ENCODE measurements around the gene CFAP126.
"Not testable (repeated sequence)": the region's sequence is repeated elsewhere in the genome, so short reads cannot be mapped to it uniquely, and the experiment has no call there.

CFAP126 gene

DNA sequence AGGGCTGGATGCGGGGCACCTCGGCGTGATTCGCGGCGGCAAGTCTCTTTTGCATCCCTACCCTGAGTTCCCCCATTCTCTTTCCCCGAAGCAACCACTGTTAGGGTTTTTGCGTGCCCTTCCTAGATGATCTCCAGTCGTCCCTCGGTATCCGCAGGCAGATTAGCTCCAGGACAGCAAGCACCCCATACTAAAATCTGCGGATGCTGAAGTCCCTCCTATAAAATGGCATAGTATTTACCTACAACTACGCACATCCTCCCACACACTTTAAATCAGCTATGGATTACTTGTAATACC, 22.8 kb upstream of the CFAP126 start:
- Histone ChIP-seq H3K9ac (ENCODE audit: insufficient read length, low read depth) (peak overlapping the region; percentile 94), H3K27me3 (ENCODE audit: insufficient read depth, insufficient read length) (peaks cover 9% of the 10 kb centered on the region), H3K4me3 (ENCODE audit: insufficient read length, low read depth) (peak overlapping the region; percentile 92), H3K36me3 (ENCODE audit: insufficient read depth, insufficient read length, low read length) (no peaks in the 10 kb centered on the region), H3K4me1 (ENCODE audit: insufficient read depth, insufficient read length) (no peaks in the 10 kb centered on the region), H3K9me3 (ENCODE audit: insufficient read depth, low read length) (no peaks in the 10 kb centered on the region)
- no peak for DNase-seq (ENCODE audit: low read depth, low spot score)
- TF ChIP-seq SUZ12 (IDR thresholded peaks at IDR 0.05; ENCODE audit: extremely low read depth, insufficient read depth, insufficient read length): no peak
- no peak for TF ChIP-seq ZNF274 (IDR thresholded peaks at IDR 0.05; ENCODE audit: low read depth, low read length)
- TF ChIP-seq YY1 (IDR thresholded peaks at IDR 0.05; ENCODE audit: insufficient read depth, insufficient read length): no peak

DNA sequence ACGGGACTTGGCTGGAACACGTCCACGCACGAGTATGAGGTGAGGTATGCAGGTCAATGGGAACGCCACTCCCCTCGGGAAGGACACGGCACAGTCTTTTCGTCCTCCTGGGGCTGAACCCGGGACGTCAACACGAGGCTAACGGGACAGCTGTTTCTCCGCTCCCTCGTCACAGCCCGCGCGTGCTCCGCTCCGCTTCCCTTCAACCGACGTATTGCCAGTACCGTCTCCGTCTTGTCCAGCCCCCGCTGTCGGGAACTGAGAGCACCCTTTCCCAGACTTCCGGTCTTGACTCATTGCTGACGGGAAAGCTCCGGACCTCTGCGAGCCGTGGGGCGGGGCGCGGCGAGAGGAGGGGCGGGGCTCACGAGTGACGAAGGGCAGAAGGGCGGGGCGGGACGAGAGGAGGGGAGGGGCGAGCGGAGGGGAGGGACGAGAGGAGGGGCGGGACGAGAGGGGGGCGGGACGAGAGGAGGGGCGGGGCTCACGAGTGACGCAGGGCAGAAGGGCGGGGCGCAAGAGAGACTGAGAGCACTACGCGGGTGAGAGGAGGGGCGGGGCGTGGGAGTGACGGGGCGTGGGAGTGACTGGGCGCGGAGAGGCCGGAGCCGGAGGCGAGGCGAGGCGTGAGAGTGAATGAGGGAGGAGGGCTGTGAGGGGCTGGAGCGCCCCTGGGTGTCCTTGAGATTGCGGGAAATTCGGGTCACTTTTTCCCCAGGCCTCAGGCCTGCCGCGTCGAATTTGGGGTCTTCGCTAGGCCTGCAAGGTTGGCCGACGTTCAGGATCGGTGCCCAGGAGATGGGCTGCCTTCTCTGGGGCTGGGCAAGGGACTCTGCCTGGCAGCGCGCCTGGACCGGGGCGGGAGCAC, 22.2 kb upstream of the CFAP126 start:
- H3K36me3 ChIP-seq (ENCODE audit: insufficient read depth, insufficient read length, low read length): no peaks in the 10 kb centered on the region
- H3K9me3 ChIP-seq (ENCODE audit: insufficient read depth, low read length): no peaks in the 10 kb centered on the region
- H3K27me3 ChIP-seq (ENCODE audit: insufficient read depth, insufficient read length): peaks cover 9% of the 10 kb centered on the region
- peak; percentile 89 for DNase-seq (ENCODE audit: low read depth, low spot score)
- peak overlapping the region; percentile 98 for H3K4me3 ChIP-seq (ENCODE audit: insufficient read length, low read depth)
- TF ChIP-seq ZNF274 (IDR thresholded peaks at IDR 0.05; ENCODE audit: low read depth, low read length): no peak
- no peak for TF ChIP-seq YY1 (IDR thresholded peaks at IDR 0.05; ENCODE audit: insufficient read depth, insufficient read length)
- no peak for TF ChIP-seq SUZ12 (IDR thresholded peaks at IDR 0.05; ENCODE audit: extremely low read depth, insufficient read depth, insufficient read length)
- no peaks in the 10 kb centered on the region for H3K4me1 ChIP-seq (ENCODE audit: insufficient read depth, insufficient read length)
- peak overlapping the region; percentile 94 for H3K9ac ChIP-seq (ENCODE audit: insufficient read length, low read depth)

DNA sequence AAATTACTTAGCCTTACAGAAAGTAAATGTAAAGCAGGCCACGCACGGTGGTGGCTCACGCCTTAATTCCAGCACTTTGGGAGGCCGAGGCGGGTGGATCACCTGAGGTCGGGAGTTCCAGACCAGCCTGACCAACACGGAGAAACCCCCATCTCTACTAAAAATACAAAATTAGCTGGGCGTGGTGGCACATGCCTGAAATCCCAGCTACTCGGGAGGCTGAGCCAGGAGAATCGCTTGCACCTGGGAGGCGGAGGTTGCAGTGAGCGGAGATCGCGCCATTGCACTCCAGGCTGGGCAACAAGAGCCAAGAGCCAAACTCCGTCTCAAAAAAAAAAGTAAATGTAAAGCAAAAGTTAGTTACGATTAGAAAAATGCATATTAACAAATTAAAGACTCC, 21.5 kb upstream of the CFAP126 start:
- Histone ChIP-seq H3K4me3 (ENCODE audit: insufficient read length, low read depth) (peak overlapping the region; percentile 98), H3K9ac (ENCODE audit: insufficient read length, low read depth) (peak overlapping the region; percentile 92)
- H3K9me3 ChIP-seq (ENCODE audit: insufficient read depth, low read length); DNase-seq (ENCODE audit: low read depth, low spot score); H3K36me3 ChIP-seq (ENCODE audit: insufficient read depth, insufficient read length, low read length); H3K4me1 ChIP-seq (ENCODE audit: insufficient read depth, insufficient read length); H3K27me3 ChIP-seq (ENCODE audit: insufficient read depth, insufficient read length): not testable (repeated sequence)

DNA sequence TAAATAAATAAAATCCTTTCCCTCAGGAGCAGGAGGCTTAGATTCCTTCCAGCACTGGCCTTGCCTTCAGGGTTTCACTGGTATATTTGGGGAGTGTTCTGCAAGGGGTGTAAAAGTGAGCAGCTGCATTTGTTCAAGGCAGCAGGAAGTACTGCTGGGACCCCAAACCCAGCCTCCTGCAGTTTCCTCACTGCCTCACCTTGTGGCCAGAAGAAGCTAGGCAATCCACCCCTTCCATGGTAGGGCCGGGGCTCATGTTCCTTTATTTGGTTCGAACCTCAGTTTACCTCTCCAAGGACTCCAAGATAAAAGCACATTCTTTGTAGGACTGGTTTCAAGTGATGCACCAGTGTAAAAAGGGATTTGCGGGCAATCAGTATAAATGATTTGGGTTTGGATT, 21.0 kb upstream of the CFAP126 start:
- no peak for DNase-seq (ENCODE audit: low read depth, low spot score)
- Histone ChIP-seq H3K9ac (ENCODE audit: insufficient read length, low read depth) (no peak overlapping the region), H3K27me3 (ENCODE audit: insufficient read depth, insufficient read length) (peaks cover 9% of the 10 kb centered on the region), H3K4me3 (ENCODE audit: insufficient read length, low read depth) (no peak overlapping the region), H3K4me1 (ENCODE audit: insufficient read depth, insufficient read length) (no peaks in the 10 kb centered on the region), H3K36me3 (ENCODE audit: insufficient read depth, insufficient read length, low read length) (no peaks in the 10 kb centered on the region), H3K9me3 (ENCODE audit: insufficient read depth, low read length) (no peaks in the 10 kb centered on the region)
- no peak for TF ChIP-seq SUZ12 (IDR thresholded peaks at IDR 0.05; ENCODE audit: extremely low read depth, insufficient read depth, insufficient read length)
- TF ChIP-seq ZNF274 (IDR thresholded peaks at IDR 0.05; ENCODE audit: low read depth, low read length): no peak
- TF ChIP-seq YY1 (IDR thresholded peaks at IDR 0.05; ENCODE audit: insufficient read depth, insufficient read length): no peak

DNA sequence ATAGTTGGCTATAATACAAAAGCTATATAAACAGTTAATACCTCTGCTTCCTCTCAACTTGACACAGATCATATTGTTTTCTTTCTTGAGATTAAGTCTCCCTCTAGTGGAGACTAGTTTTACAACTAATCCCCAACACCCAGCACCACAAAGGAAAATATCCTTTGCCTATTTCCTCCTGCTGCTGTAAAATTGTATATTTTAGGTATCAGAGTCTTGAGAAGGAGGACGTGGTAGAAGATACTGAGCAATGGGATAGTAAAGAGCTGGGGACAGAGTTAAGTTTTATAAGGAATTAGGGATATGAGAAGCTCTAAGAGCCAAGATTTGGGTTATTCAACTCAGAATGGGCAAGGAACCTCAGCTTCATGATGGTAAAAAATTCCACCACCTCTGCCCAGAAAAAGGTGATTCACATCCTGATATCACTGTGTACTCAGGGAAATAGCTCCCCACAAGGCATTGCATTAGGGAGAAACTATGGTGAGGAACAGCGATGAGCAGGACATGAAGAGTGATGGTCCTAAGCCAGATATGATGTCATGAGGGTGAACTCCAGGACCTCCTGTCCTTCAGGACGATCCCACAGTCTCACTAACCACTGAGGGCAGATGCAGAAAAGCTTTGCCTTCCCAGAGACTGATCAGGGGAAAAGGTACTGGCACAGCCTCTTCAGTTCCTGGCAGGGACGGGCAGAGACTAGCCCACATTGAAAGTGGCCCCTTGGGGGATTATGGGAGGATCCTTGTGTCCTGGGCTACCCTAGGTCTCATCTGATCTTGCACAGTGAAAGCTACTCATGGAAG, 14.7 kb upstream of the CFAP126 start:
- Histone ChIP-seq H3K9ac (ENCODE audit: insufficient read length, low read depth) (no peak overlapping the region), H3K36me3 (ENCODE audit: insufficient read depth, insufficient read length, low read length) (no peaks in the 10 kb centered on the region), H3K4me3 (ENCODE audit: insufficient read length, low read depth) (no peak overlapping the region), H3K27me3 (ENCODE audit: insufficient read depth, insufficient read length) (no peaks in the 10 kb centered on the region), H3K9me3 (ENCODE audit: insufficient read depth, low read length) (no peaks in the 10 kb centered on the region), H3K4me1 (ENCODE audit: insufficient read depth, insufficient read length) (no peaks in the 10 kb centered on the region)
- peak; percentile 39 for DNase-seq (ENCODE audit: low read depth, low spot score)
- no peak for TF ChIP-seq YY1 (IDR thresholded peaks at IDR 0.05; ENCODE audit: insufficient read depth, insufficient read length)
- no peak for TF ChIP-seq ZNF274 (IDR thresholded peaks at IDR 0.05; ENCODE audit: low read depth, low read length)
- no peak for TF ChIP-seq SUZ12 (IDR thresholded peaks at IDR 0.05; ENCODE audit: extremely low read depth, insufficient read depth, insufficient read length)

DNA sequence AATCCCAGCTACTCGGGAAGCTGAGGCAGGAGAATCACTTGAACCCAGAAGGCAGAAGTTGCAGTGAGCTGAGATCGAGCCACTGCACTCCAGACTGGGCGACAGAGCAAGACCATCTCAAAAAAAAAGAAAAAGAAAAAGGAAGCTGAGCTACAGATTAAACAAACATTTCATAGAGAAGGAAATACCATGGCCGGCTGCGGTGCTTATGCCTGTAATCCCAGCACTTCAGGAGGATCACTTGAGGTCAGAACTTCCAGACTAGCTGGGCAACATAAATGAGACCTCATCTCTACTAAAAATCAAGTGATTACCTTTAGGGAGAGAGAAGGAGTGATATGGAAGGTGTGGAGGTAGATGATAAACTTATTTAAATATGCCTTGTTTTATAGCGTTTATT, 14.0 kb upstream of the CFAP126 start:
- Histone ChIP-seq H3K27me3 (ENCODE audit: insufficient read depth, insufficient read length) (no peaks in the 10 kb centered on the region), H3K9me3 (ENCODE audit: insufficient read depth, low read length) (no peaks in the 10 kb centered on the region), H3K36me3 (ENCODE audit: insufficient read depth, insufficient read length, low read length) (no peaks in the 10 kb centered on the region), H3K4me1 (ENCODE audit: insufficient read depth, insufficient read length) (no peaks in the 10 kb centered on the region), H3K4me3 (ENCODE audit: insufficient read length, low read depth) (no peak overlapping the region), H3K9ac (ENCODE audit: insufficient read length, low read depth) (no peak overlapping the region)
- no peak for DNase-seq (ENCODE audit: low read depth, low spot score)
- no peak for TF ChIP-seq SUZ12 (IDR thresholded peaks at IDR 0.05; ENCODE audit: extremely low read depth, insufficient read depth, insufficient read length)
- no peak for TF ChIP-seq ZNF274 (IDR thresholded peaks at IDR 0.05; ENCODE audit: low read depth, low read length)
- no peak for TF ChIP-seq YY1 (IDR thresholded peaks at IDR 0.05; ENCODE audit: insufficient read depth, insufficient read length)

DNA sequence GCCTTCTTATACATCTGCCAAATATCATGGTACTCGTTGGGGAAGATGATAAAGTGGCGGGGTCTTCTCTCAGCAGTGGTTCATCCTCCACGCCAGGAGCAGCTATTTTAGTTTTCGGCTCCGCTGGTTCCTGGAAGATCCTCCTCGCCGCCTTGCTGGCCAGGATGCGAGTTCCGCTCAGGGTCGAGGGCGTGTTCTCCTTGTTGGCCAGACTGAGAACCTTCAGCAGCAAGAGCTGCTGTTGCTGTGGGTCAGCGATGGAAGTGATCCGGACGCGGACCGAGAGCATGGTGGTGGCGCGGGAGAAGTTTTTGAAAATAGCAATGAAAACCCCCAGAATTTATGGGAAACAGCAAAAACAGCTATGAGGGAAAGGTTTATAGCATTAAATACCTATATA, 11.4 kb upstream of the CFAP126 start:
- no peak for DNase-seq (ENCODE audit: low read depth, low spot score)
- H3K27me3 ChIP-seq (ENCODE audit: insufficient read depth, insufficient read length): no peaks in the 10 kb centered on the region
- TF ChIP-seq SUZ12 (IDR thresholded peaks at IDR 0.05; ENCODE audit: extremely low read depth, insufficient read depth, insufficient read length) (no peak), YY1 (IDR thresholded peaks at IDR 0.05; ENCODE audit: insufficient read depth, insufficient read length) (no peak), ZNF274 (IDR thresholded peaks at IDR 0.05; ENCODE audit: low read depth, low read length) (no peak)
- no peaks in the 10 kb centered on the region for H3K9me3 ChIP-seq (ENCODE audit: insufficient read depth, low read length)
- no peaks in the 10 kb centered on the region for H3K36me3 ChIP-seq (ENCODE audit: insufficient read depth, insufficient read length, low read length)
- no peak overlapping the region for H3K9ac ChIP-seq (ENCODE audit: insufficient read length, low read depth)
- H3K4me1 ChIP-seq (ENCODE audit: insufficient read depth, insufficient read length): no peaks in the 10 kb centered on the region
- no peak overlapping the region for H3K4me3 ChIP-seq (ENCODE audit: insufficient read length, low read depth)

Measured in NT2/D1 (cell line).